EH (cell line): ENCODE measurements around the gene C1QTNF8.

Source experiments
- DNase-seq: peaks from one replicate; pipeline ENCODE4 v3.0.0-alpha.2; 2015; ENCODE audit warnings: low read depth

C1QTNF8 gene

GRCh38 chr16:1108299-1109252 lies 12.5 kb upstream of the C1QTNF8 start:
- peak; percentile 5 for DNase-seq

- DNase-seq: no peak
Observed at GRCh38 chr16:1107731-1108130, 11.7 kb upstream of the C1QTNF8 start.

- no peak for DNase-seq
Observed at GRCh38 chr16:1107141-1107540, 11.1 kb upstream of the C1QTNF8 start.

GRCh38 chr16:1106659-1107058 lies 10.6 kb upstream of the C1QTNF8 start:
- DNase-seq: no peak

- peak; percentile 60 for DNase-seq
Observed at GRCh38 chr16:1105888-1106620, 10.0 kb upstream of the C1QTNF8 start.

- no peak for DNase-seq
Observed at GRCh38 chr16:1103636-1103980, 7.6 kb upstream of the C1QTNF8 start.

GRCh38 chr16:1102921-1103635 lies 7.0 kb upstream of the C1QTNF8 start:
- DNase-seq: peak; percentile 42

GRCh38 chr16:1102333-1102700 lies 6.3 kb upstream of the C1QTNF8 start:
- no peak for DNase-seq

- no peak for DNase-seq
Observed at GRCh38 chr16:1101573-1102332, 5.7 kb upstream of the C1QTNF8 start.

- no peak for DNase-seq
Observed at GRCh38 chr16:1101133-1101532, 5.1 kb upstream of the C1QTNF8 start.

GRCh38 chr16:1100084-1100800 lies 4.2 kb upstream of the C1QTNF8 start:
- no peak for DNase-seq

- DNase-seq: no peak
Observed at GRCh38 chr16:1099189-1100083, 3.4 kb upstream of the C1QTNF8 start.

- no peak for DNase-seq
Observed at GRCh38 chr16:1098266-1098991, 2.4 kb upstream of the C1QTNF8 start.

- DNase-seq: peak; percentile 11
Observed at GRCh38 chr16:1097800-1098199, 1.8 kb upstream of the C1QTNF8 start.

GRCh38 chr16:1097156-1097555 lies 1.1 kb upstream of the C1QTNF8 start:
- no peak for DNase-seq

GRCh38 chr16:1095450-1096168 lies 435 bp downstream of the C1QTNF8 start:
- no peak for DNase-seq

GRCh38 chr16:1094601-1095449 lies 1.2 kb downstream of the C1QTNF8 start:
- no peak for DNase-seq

- DNase-seq: no peak
Observed at GRCh38 chr16:1094124-1094479, 1.9 kb downstream of the C1QTNF8 start.
